CD14-positive monocyte (primary cell): ENCODE results near the gene SBF2. TPM values are rescaled to one million over a fixed set of nuclear protein-coding genes. Genes with fewer than 3 reads are reported as not detected.

ENCODE experiments used
- DNase-seq, 3 donors: peaks; one replicate each; pipeline ENCODE4 v3.0.0-alpha.2; 2011 to 2022
- H2AFZ ChIP-seq: 2 replicates; pipeline ENCODE4 v1.6.0; 2012; ENCODE audit warnings: mild to moderate bottlenecking, low read depth, low read length, inconsistent platforms; ENCODE audit not compliant: insufficient read depth, poor library complexity, severe bottlenecking
- H3K27ac ChIP-seq, 2 donors: 1 replicate in 1 of 2; 2 replicates in 1 of 2; pipeline ENCODE4 v1.5.1; 2012 to 2013; ENCODE audit warnings: low read length in 2 of 2, control low read depth in 1 of 2, inconsistent platforms in 1 of 2, low read depth in 1 of 2, mild to moderate bottlenecking in 1 of 2
- H3K27me3 ChIP-seq, 2 donors: one replicate each; pipeline versions ENCODE4 v1.6.0 to v1.6.1; 2011 to 2013; ENCODE audit warnings: low read length in 2 of 2; ENCODE audit not compliant: control insufficient read depth in 2 of 2, insufficient read depth in 2 of 2
- H3K36me3 ChIP-seq, 2 donors: replicated peaks in 1 of 2; 1 replicate in 1 of 2; 2 replicates in 1 of 2; pipeline versions ENCODE4 v1.5.1 to v1.6.1; 2012 to 2013; ENCODE audit warnings: low read length in 2 of 2, control low read depth in 1 of 2, inconsistent platforms in 1 of 2, mild to moderate bottlenecking in 1 of 2; ENCODE audit not compliant: insufficient read depth in 2 of 2, control insufficient read depth in 1 of 2
- H3K4me1 ChIP-seq, 2 donors: 1 replicate in 1 of 2; 2 replicates in 1 of 2; pipeline versions ENCODE4 v1.5.1 to v1.6.1; 2012 to 2013; ENCODE audit warnings: low read length in 2 of 2, control low read depth in 1 of 2, inconsistent platforms in 1 of 2, mild to moderate bottlenecking in 1 of 2, moderate library complexity in 1 of 2; ENCODE audit not compliant: insufficient read depth in 2 of 2, control insufficient read depth in 1 of 2
- H3K4me2 ChIP-seq: replicated peaks from 2 replicates; pipeline ENCODE3; 2012; ENCODE audit warnings: low read length, moderate library complexity, mild to moderate bottlenecking; ENCODE audit not compliant: poor library complexity, severe bottlenecking; ENCODE audit errors: extremely low read depth
- H3K4me3 ChIP-seq, 3 experiments: fragments of 200-600 bp in 1 of 3; sonication (generic) in 1 of 3; replicated peaks in 1 of 3; 1 replicate in 2 of 3; 2 replicates in 1 of 3; pipeline ENCODE4 v1.5.1; 2011 to 2013; ENCODE audit warnings: low read length in 3 of 3, mild to moderate bottlenecking in 3 of 3, control low read depth in 2 of 3, low read depth in 2 of 3, inconsistent platforms in 1 of 3, moderate library complexity in 1 of 3
- H3K79me2 ChIP-seq: 2 replicates; pipeline ENCODE4 v1.6.0; 2012; ENCODE audit warnings: mild to moderate bottlenecking, control low read depth, inconsistent platforms, low read length, moderate library complexity; ENCODE audit not compliant: insufficient read depth
- H3K9ac ChIP-seq: 2 replicates; pipeline ENCODE4 v1.6.0; 2017; ENCODE audit warnings: low read length, mild to moderate bottlenecking; ENCODE audit not compliant: insufficient read depth, poor library complexity, severe bottlenecking
- H3K9me3 ChIP-seq, 2 donors: replicated peaks in 1 of 2; 1 replicate in 1 of 2; 2 replicates in 1 of 2; pipeline versions ENCODE4 v1.5.1 to v1.6.1; 2012 to 2013; ENCODE audit warnings: low read length in 2 of 2, control low read depth in 1 of 2; ENCODE audit not compliant: control insufficient read depth in 1 of 2, insufficient read depth in 1 of 2
- H4K20me1 ChIP-seq: 2 replicates; pipeline ENCODE4 v1.6.0; 2012; ENCODE audit warnings: mild to moderate bottlenecking, low read length, control low read depth, moderate library complexity; ENCODE audit not compliant: insufficient read depth
- H3K27ac Mint-ChIP-seq, 7 donors: one replicate each; pipeline ENCODE4 v1.8.0; 2020; ENCODE audit warnings: mild to moderate bottlenecking in 7 of 7, mixed read lengths in 7 of 7, moderate library complexity in 6 of 7, inconsistent platforms in 2 of 7
- H3K27me3 Mint-ChIP-seq, 3 donors: one replicate each; pipeline ENCODE4 v1.8.0; 2021 to 2022; ENCODE audit warnings: low read depth in 3 of 3, mild to moderate bottlenecking in 3 of 3, mixed read lengths in 3 of 3, moderate library complexity in 3 of 3, inconsistent platforms in 1 of 3
- H3K36me3 Mint-ChIP-seq, 2 donors: one replicate each; pipeline ENCODE4 v1.8.0; 2020; ENCODE audit warnings: mixed read lengths in 2 of 2, inconsistent platforms in 1 of 2, mild to moderate bottlenecking in 1 of 2
- H3K4me1 Mint-ChIP-seq: one replicate; pipeline ENCODE4 v1.8.0; 2020; ENCODE audit warnings: mild to moderate bottlenecking, mixed read lengths
- H3K4me3 Mint-ChIP-seq, 2 donors: one replicate each; pipeline ENCODE4 v1.8.0; 2020; ENCODE audit warnings: mild to moderate bottlenecking in 2 of 2, mixed read lengths in 2 of 2, moderate library complexity in 1 of 2
- H3K9me3 Mint-ChIP-seq, 7 donors: one replicate each; pipeline ENCODE4 v1.8.0; 2020 to 2022; ENCODE audit warnings: mixed read lengths in 7 of 7, mild to moderate bottlenecking in 6 of 7, moderate library complexity in 6 of 7, inconsistent platforms in 2 of 7
- WGBS: methylation state at CpG from one replicate; pipeline ENCODE4 v1.1.5; 2013; ENCODE audit warnings: missing lambda C conversion rate; ENCODE audit not compliant: insufficient coverage; 5-methylcytosine and 5-hydroxymethylcytosine counted together
- intact Hi-C, 2 donors: fragments of 100-400 bp; cut with micrococcal nuclease; formaldehyde crosslinking; loops; one replicate each; pipeline versions ENCODE4 v1.15.0 to v1.15.1; 2023
- polyA plus RNA-seq, 3 donors: library from polyadenylated mRNA; depleted of rRNA in 1 of 3; unstranded in 2 of 3; stranded (reverse) in 1 of 3; fragments of 300-500 nt in 2 of 3; fragments of >200 nt in 1 of 3; fragmentation: Illumina TruSeq in 2 of 3; gene quantifications; 1 replicate in 2 of 3; 2 replicates in 1 of 3; pipeline ENCODE4 v1.2.3, GENCODE V29; 2012 to 2021
- TF ChIP-seq, protein P1 (sequence below): fragments of 200-600 bp; IDR thresholded peaks from one replicate; pipeline ENCODE4 v1.8.0; 2022; ENCODE audit warnings: antibody characterized with exemption, mild to moderate bottlenecking

SBF2 gene
- polyA plus RNA-seq, 3 donors, result 8.9 to 30.7 (median 16.4) TPM

DNA sequence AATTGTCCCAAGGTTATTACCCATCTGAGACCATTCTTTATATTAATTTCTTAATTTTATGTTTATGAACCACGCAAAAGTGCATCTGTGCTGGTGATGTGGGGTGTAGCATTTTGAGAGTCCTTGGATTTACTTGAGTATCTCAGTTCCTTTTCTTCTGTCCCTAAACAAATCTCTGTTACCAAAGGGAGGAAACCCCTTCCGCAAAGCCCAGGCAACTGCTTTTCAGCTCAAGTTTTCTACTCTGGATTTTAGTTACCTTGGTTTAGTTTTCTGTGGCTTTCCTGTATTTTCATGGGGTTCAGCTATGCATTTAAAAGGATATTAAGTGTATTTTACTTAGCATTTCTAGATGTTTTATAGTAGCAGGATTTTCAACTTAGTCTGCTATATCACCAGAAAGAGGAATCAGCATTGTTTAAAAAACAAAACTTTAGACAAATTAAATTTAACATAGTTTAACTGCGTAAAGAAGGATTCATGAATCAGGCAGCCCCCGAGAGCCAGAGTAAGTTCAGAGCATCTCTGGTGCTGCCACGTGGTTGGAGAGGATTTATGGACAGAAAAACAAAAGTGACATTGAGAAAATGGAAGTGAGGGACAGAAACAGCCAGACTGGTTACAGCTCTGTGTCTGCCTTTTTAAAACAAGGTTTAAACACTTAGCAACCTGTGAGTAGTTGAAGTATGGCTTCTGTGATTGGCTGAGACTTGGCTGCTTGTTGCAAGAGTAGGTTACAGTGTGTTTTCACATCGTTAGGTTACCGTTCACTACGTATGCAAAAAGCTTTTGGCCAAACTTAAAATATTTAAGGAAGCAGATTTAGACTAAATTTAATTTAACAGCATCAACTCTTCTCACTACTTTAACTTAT, 20.4 kb upstream of the SBF2 start:
- WGBS, result 10% methylated on average over 2 of the region's 8 CpGs
- peak overlapping the region; percentile 37 for H3K4me2 ChIP-seq
- peak overlapping the region in 5 of 7 donors; percentile 12 to 81 (median 58) for H3K27ac Mint-ChIP-seq

DNA sequence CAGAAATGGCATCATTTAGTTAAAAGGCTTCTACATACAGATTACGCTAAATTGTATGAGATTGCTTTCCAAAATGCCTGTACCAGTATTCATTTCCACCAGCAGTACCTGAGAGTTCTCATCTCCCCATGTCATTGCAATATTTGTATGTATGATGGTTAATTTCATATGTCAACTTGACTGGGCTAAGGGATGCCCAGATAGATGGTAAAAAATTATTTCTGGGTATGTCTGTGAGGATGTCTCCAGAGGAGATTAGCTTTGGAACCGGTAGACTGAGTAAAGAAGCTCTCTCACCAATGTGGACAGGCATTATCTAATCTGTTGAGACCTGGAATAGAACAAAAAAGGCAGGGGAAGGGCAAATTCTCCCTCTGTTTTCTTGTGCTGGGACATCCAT, 17.8 kb upstream of the SBF2 start:
- peaks cover 0 to 2% (median under 1%) of the 10 kb centered on the region in 7 donors for H3K9me3 Mint-ChIP-seq
- intact Hi-C loops, result no loop called here
- no peak overlapping the region for H3K27ac ChIP-seq
- no peaks in the 10 kb centered on the region for H3K9me3 ChIP-seq
- peaks cover 0 to 5% of the 10 kb centered on the region in 2 donors for H3K27me3 ChIP-seq
- DNase-seq, result no peak
- no peak overlapping the region for H3K4me3 Mint-ChIP-seq
- peaks cover under 1% of the 10 kb centered on the region for H3K79me2 ChIP-seq
- H3K4me1 Mint-ChIP-seq, result peaks cover 15% of the 10 kb centered on the region
- H3K4me3 ChIP-seq, result no peak overlapping the region
- no peak overlapping the region for H3K4me2 ChIP-seq
- H3K36me3 Mint-ChIP-seq, result peaks cover 0 to 4% of the 10 kb centered on the region in 2 donors
- no CpG with 5 or more reads among the region's 2 CpGs for WGBS
- H3K27me3 Mint-ChIP-seq, result peaks cover 7 to 14% (median 13%) of the 10 kb centered on the region in 3 donors
- H4K20me1 ChIP-seq, result peaks cover 10% of the 10 kb centered on the region
- H3K4me1 ChIP-seq, result peaks cover 19 to 21% of the 10 kb centered on the region in 2 donors
- no peak overlapping the region for H2AFZ ChIP-seq
- no peak overlapping the region for H3K27ac Mint-ChIP-seq
- H3K9ac ChIP-seq, result no peak overlapping the region
- TF ChIP-seq, protein P1, sequence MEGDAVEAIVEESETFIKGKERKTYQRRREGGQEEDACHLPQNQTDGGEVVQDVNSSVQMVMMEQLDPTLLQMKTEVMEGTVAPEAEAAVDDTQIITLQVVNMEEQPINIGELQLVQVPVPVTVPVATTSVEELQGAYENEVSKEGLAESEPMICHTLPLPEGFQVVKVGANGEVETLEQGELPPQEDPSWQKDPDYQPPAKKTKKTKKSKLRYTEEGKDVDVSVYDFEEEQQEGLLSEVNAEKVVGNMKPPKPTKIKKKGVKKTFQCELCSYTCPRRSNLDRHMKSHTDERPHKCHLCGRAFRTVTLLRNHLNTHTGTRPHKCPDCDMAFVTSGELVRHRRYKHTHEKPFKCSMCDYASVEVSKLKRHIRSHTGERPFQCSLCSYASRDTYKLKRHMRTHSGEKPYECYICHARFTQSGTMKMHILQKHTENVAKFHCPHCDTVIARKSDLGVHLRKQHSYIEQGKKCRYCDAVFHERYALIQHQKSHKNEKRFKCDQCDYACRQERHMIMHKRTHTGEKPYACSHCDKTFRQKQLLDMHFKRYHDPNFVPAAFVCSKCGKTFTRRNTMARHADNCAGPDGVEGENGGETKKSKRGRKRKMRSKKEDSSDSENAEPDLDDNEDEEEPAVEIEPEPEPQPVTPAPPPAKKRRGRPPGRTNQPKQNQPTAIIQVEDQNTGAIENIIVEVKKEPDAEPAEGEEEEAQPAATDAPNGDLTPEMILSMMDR, result no peak
- no peaks in the 10 kb centered on the region for H3K36me3 ChIP-seq

More for the DNA sequence above, 20.4 kb upstream of the SBF2 start:
- intact Hi-C loops, result no loop called here
- no peaks in the 10 kb centered on the region for H3K36me3 Mint-ChIP-seq
- Histone ChIP-seq H4K20me1 (no peaks in the 10 kb centered on the region), H3K4me3 (no peak overlapping the region), H3K9me3 (no peaks in the 10 kb centered on the region), H3K79me2 (no peaks in the 10 kb centered on the region), H2AFZ (peak overlapping the region; percentile 22), H3K9ac (no peak overlapping the region), H3K27ac (no peak overlapping the region), H3K36me3 (no peaks in the 10 kb centered on the region), H3K4me1 (peaks cover 4% of the 10 kb centered on the region in 2 donors), H3K27me3 (no peaks in the 10 kb centered on the region)
- peaks cover 0 to 2% (median 0%) of the 10 kb centered on the region in 3 donors for H3K27me3 Mint-ChIP-seq
- TF ChIP-seq, protein P1, result no peak
- peaks cover 0 to 2% (median 0%) of the 10 kb centered on the region in 7 donors for H3K9me3 Mint-ChIP-seq
- H3K4me1 Mint-ChIP-seq, result peaks cover 7% of the 10 kb centered on the region
- DNase-seq, result peak; percentile 78 to 85 (median 81)
- peak overlapping the region in 1 of 2 donors; percentile 19 for H3K4me3 Mint-ChIP-seq
